ENCODE data around the gene ST6GALNAC2. TPM values are rescaled to one million over a fixed set of nuclear protein-coding genes. Genes with fewer than 3 reads are reported as not detected.

ST6GALNAC2 gene
- total RNA-seq, 4 donors from 2014 or later = 0.94 to 2.5 TPM; not detected in 2

DNA sequence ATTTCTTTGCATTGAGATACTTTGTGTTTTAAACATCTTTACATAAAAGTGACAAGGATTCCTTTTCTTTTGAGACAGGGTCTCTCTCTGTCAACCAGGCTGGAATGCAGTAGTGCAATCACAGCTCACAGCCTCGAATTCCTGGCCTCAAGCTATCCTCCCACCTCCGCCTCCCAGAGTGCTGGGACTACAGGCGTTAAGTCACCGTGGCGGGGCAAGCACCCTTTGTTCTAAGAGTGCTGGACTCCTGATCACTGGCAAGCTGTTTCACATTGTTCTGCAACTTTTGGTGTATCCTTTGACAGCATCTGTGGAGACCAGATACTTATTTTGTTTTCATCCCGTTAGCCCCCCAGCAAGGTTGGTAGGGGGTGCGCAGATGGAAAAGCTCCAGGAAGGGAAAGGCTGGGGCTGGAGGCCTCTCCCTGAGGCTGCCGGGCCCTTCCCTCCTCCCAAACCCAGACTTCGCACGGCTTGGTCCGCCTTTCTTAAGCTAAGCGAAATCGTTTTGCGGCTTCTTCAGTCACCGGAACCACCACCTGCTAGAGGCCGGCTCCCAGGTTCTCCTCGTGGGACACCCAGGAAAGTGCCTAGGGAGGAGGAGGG is 1.1 kb downstream of the ST6GALNAC2 start:
- Histone ChIP-seq H3K27me3 (no peaks in the 10 kb centered on the region), H3K36me3 (no peaks in the 10 kb centered on the region), H3K4me1 (peaks cover 0 to 19% (median 7%) of the 10 kb centered on the region in 4 donors), H3K4me3 (peak overlapping the region; percentile 29 to 62 (median 54)), H3K9me3 (no peaks in the 10 kb centered on the region), H3K27ac (peak overlapping the region in 1 of 4 donors; percentile 42)
- no peak for TF ChIP-seq POLR2A (IDR thresholded peaks at IDR 0.05)
- TF ChIP-seq, protein P1, sequence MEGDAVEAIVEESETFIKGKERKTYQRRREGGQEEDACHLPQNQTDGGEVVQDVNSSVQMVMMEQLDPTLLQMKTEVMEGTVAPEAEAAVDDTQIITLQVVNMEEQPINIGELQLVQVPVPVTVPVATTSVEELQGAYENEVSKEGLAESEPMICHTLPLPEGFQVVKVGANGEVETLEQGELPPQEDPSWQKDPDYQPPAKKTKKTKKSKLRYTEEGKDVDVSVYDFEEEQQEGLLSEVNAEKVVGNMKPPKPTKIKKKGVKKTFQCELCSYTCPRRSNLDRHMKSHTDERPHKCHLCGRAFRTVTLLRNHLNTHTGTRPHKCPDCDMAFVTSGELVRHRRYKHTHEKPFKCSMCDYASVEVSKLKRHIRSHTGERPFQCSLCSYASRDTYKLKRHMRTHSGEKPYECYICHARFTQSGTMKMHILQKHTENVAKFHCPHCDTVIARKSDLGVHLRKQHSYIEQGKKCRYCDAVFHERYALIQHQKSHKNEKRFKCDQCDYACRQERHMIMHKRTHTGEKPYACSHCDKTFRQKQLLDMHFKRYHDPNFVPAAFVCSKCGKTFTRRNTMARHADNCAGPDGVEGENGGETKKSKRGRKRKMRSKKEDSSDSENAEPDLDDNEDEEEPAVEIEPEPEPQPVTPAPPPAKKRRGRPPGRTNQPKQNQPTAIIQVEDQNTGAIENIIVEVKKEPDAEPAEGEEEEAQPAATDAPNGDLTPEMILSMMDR (IDR thresholded peaks at IDR 0.05) = no peak
- DNase-seq = no peak

DNA sequence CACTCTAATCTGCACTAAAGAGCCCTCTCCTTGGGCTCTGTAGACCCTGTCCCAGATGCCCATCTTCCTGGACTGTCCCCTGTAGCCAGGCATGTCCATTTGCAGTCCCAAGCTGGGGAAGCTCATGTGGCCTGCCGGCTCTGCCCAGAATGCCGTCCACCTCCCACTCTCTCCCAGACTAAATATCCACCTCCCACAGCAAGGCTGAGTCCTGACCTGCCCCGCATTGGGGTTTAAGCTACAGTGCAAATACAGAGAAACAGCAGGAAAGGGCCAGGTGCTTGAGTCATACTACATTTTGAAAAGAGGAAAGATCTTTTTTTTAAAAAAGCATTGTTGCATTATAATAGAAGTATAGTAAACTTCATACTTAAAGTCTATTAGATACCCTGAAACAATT is 3.0 kb downstream of the ST6GALNAC2 start:
- no peak for DNase-seq
- TF ChIP-seq, protein P1 (IDR thresholded peaks at IDR 0.05) = no peak
- no peak for TF ChIP-seq POLR2A (IDR thresholded peaks at IDR 0.05)
- no peak overlapping the region for H3K27ac ChIP-seq
- no peaks in the 10 kb centered on the region for H3K27me3 ChIP-seq
- peaks cover 0 to 19% (median 7%) of the 10 kb centered on the region in 4 donors for H3K4me1 ChIP-seq
- no peaks in the 10 kb centered on the region for H3K9me3 ChIP-seq
- H3K4me3 ChIP-seq = no peak overlapping the region
- H3K36me3 ChIP-seq = no peaks in the 10 kb centered on the region

DNA sequence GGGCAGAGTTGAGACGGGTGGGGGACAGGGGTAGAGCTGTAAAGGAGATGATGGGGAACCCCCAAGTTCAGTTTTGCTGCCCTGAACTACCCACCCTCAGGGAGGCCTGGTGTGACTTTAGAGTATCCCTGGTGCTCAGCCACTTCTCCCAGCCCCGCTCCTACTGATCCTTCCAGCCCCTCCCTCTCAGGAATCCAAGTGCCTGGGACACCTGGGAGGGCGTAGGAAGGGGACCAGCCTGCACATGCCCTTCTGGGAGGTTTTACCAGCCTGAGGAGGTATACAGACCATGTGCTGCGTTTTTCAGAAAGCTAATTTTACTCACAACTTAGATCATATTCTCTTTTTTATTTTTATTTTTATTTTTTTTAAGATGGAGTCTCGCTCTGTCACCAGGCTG is 4.1 kb downstream of the ST6GALNAC2 start:
- Histone ChIP-seq H3K27me3 (no peaks in the 10 kb centered on the region), H3K4me1 (peaks cover 0 to 15% (median 7%) of the 10 kb centered on the region in 4 donors), H3K4me3 (no peak overlapping the region), H3K9me3 (no peaks in the 10 kb centered on the region), H3K27ac (no peak overlapping the region), H3K36me3 (no peaks in the 10 kb centered on the region)
- TF ChIP-seq POLR2A (IDR thresholded peaks at IDR 0.05) = no peak
- TF ChIP-seq, protein P1 (IDR thresholded peaks at IDR 0.05) = no peak
- no peak for DNase-seq

DNA sequence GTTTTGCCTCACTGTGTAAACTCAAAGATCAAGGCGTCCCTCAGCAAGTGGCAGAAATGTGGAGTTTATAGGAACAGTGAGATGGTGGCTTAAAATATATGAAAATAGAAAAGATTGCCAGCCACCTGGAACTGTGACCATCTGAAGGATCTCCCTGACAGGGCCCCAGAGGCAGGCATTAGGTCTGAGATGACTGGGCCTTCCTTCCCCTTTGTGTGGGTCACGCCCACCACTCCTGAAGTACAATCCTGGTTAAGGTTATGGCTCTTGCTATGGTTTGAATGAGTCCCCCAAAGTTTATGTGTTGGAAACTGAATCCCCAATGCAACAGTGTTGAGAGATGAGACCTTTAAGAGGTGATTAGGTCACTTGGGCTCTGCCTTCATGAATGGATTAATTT is 6.4 kb downstream of the ST6GALNAC2 start:
- Histone ChIP-seq H3K27me3 (no peaks in the 10 kb centered on the region), H3K9me3 (no peaks in the 10 kb centered on the region), H3K36me3 (no peaks in the 10 kb centered on the region), H3K4me3 (no peak overlapping the region), H3K27ac (no peak overlapping the region), H3K4me1 (no peaks in the 10 kb centered on the region)
- DNase-seq = no peak
- TF ChIP-seq, protein P1 (IDR thresholded peaks at IDR 0.05) = no peak
- TF ChIP-seq POLR2A (IDR thresholded peaks at IDR 0.05) = no peak

DNA sequence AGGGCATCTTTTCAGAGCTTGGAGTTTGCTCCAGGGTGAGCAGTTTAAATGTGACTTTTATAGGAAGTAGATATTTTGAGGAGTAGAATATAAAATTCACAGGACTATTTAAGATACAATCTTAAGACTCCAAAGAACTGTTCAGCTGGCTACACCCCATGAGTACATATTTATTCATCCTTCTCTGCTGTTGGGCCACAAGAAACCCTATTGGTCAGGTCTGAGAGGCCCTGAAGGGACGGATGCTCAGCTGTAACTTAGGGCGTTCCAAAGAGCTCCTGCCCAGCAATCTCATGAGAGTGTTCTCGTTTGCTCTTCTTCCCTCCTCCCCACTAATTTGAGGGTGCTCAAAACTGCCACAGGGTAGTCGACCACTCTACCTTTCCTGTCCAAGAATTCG is 7.3 kb downstream of the ST6GALNAC2 start:
- Histone ChIP-seq H3K9me3 (no peaks in the 10 kb centered on the region), H3K27me3 (no peaks in the 10 kb centered on the region), H3K36me3 (no peaks in the 10 kb centered on the region), H3K27ac (no peak overlapping the region), H3K4me3 (no peak overlapping the region), H3K4me1 (no peaks in the 10 kb centered on the region)
- TF ChIP-seq POLR2A (IDR thresholded peaks at IDR 0.05) = no peak
- TF ChIP-seq, protein P1 (IDR thresholded peaks at IDR 0.05) = no peak
- no peak for DNase-seq

DNA sequence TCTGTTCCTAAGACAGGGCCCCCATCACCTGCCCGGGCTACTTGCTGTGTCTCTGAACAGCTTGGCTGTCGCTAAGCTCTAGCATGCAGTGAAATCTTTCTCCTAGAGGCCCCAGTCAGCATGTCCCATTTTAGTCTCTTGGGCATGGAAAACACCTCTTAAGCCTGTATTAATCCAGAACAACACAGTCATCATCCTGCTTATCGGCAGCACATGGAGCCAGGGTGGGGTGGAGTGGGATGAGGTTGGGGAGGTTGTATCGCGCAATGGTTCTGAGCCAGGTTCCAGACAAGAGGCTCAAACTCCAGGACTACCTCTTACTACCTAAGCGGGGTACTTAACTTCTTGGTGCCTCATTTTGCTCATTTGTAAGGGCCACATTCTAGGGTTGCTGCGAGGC is 7.8 kb downstream of the ST6GALNAC2 start:
- no peaks in the 10 kb centered on the region for H3K27me3 ChIP-seq
- H3K36me3 ChIP-seq = no peaks in the 10 kb centered on the region
- H3K4me3 ChIP-seq = no peak overlapping the region
- H3K27ac ChIP-seq = no peak overlapping the region
- DNase-seq = no peak
- TF ChIP-seq, protein P1 (IDR thresholded peaks at IDR 0.05) = no peak
- TF ChIP-seq POLR2A (IDR thresholded peaks at IDR 0.05) = no peak
- H3K4me1 ChIP-seq = no peaks in the 10 kb centered on the region
- H3K9me3 ChIP-seq = no peaks in the 10 kb centered on the region
